RWPE1 (cell line): ENCODE results near the gene NFATC1.

Experiments used
- CTCF ChIA-PET: fragments of 350-600 bp; sonication (Branson Sonifier 250); formaldehyde crosslinking; extraction: SDS; loops from one replicate; lab custom pipeline; 2021; lab: Yijun Ruan, JAX
- POLR2A ChIA-PET: fragments of 400-600 bp; formaldehyde crosslinking; extraction: SDS; loops from one replicate; lab custom pipeline; 2020; ENCODE audit warnings: antibody characterized with exemption; ENCODE audit not compliant: low non-redundant PET; lab: Yijun Ruan, JAX
- DNase-seq: peaks from one replicate; pipeline ENCODE4 v3.0.0; 2012; ENCODE audit warnings: low spot score
- H3K27ac ChIP-seq: fragments of 450-650 bp; 2 replicates; pipeline ENCODE4 v1.5.1; 2017
- CTCF ChIP-seq: fragments of 450-650 bp; conservative IDR thresholded peaks from 2 replicates; pipeline ENCODE4 v1.5.1; 2017; ENCODE audit warnings: low read depth, mild to moderate bottlenecking

Gene NFATC1

DNA sequence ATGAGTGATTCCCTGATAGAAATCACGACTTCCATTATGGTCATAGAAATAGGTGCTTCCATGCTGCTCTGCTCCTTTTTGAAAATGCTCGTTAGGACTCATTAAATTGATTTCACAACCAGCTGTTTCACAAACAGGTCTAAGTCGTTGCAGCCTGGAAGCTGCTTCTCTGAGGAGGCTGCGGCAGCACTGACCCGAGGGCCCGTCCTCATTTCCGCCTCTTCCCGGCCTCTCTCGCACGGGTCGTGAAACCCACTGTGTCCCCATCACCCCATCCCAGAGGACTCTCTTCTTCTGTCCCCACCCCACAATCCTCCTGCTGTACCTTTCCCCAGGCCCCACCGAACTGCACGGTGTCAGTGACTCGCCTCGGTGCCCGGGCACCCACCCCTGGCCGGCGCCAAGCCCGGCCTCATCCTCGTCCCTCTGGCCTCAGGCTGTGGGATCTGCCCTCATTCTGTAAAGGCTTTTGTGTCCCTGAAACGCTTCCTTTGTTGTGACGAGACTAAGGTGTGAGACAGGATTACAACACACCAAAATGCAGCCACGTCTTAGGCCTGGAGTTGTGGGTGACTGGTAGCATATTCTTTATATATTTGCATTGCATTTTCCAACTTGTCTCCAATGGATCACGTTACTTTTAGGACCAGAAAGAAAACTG is 171.2 kb downstream of the NFATC1 start:
- peak overlapping the region; percentile 93 for H3K27ac ChIP-seq
- DNase-seq = no peak
- no peak for TF ChIP-seq CTCF
- ChIA-PET POLR2A (no interaction called here), CTCF (no interaction called here)

- CTCF ChIA-PET = interaction anchor here (0.7 to 1.0 kb wide), 2 partner anchors 16 to 44 kb away, joined by 3 read pairs; no protein-coding TSS in a partner anchor
- peak; percentile 88 for DNase-seq
Measured at GRCh38 chr18:79567481-79568147, 171.9 kb downstream of the NFATC1 start.

DNA sequence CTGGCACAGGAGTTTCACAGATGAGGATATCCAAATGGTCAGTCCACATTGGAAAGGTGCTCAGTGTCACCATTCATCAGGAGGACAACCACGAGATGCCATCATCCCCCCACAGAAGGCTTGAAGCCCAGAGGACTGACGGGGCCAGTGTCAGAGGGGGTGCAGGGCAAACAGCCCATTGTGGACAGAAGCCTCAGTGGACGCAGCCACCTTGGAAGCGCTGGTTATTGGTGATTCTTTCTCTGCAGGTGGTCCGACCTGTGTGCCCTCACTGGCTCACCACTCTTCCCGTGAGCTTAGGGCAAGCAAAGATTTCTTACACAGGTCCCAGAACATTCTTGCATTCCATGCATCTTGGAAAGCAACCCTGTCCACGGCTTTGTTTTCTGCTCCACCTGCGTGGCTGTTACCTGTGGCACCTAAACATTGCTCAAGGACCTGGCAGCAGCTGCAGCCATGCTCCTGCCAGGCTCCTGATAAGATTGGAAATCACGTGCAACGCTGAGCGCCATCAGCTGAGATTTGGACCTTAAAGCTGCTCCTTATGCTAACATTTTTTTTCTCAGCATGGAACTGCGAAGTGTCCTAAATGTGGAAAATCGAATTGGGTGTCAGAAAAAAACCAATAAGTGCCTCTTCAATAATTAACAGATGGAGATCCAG is 172.9 kb downstream of the NFATC1 start:
- CTCF ChIA-PET = interaction anchor here (0.7 to 1.0 kb wide), 2 partner anchors 15 to 45 kb away, joined by 3 read pairs; no protein-coding TSS in a partner anchor
- no peak for DNase-seq
- peak overlapping the region; percentile 93 for H3K27ac ChIP-seq
- POLR2A ChIA-PET = no interaction called here
- no peak for TF ChIP-seq CTCF

More at GRCh38 chr18:79567481-79568147, 171.9 kb downstream of the NFATC1 start:
- no peak for TF ChIP-seq CTCF
- peak overlapping the region; percentile 93 for H3K27ac ChIP-seq
- POLR2A ChIA-PET = no interaction called here

DNA sequence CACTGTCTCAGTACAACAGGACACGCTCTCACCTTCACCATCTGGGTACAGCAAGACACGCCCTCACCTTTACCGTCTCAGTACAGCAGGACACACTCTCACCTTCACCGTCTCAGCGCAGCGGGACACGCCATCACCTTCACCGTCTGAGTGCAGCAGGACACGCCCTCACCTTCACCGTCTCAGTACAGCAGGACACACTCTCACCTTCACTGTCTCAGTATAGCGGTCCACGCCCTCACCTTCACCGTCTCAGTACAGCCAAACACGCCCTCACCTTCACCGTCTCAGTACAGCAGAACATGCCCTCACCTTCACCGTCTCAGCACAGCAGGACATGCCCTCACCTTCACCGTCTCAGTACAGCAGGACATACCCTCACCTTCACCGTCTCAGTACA is 174.0 kb downstream of the NFATC1 start:
- ChIA-PET POLR2A (no interaction called here), CTCF (no interaction called here)
- no peak for TF ChIP-seq CTCF
- no peak for DNase-seq
- H3K27ac ChIP-seq = no peak overlapping the region

DNA sequence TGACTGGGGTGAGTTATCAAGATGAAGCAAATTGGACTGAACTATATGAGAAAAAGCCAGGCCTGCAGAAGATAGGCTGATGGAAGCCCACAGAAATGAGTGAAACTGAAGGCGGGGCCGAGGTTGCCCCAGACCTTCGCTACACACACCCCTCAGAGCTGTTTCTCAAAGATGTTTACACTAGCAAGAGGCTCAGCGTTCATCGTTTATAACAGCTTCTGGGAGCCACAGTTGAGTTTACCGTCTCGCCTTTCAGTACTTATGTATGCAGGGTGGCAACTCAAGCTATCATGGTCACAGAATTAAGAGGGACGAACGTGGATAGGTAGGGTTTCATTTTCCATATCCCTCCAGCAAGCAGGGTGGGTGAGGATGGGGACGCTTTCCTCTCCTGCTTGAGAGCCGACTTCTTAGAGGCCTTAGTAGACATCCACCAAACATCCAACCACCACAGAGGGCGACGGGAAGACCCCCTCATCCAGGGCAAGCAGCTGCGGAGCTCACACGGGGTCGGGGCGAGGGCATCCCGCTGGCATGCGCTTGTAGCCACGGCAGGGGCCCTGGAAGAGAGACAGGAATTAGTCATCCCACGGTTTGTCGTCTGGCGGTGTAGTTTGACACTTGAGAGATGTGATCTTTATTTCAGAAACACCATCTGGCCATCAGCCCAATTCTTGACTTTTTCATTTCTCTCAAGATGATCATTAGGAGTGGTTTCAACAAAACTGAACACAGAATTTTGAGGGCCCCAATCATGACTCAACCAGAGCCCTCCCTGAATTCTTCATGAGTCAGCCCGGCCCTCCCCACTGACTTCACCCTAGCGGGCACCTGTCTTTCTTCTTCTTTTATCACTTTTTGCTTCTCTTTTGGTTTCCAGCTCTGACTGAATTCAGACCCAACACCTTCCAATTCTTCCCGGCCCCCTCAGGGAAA is 174.8 kb downstream of the NFATC1 start:
- ChIA-PET POLR2A (no interaction called here), CTCF (no interaction called here)
- DNase-seq = peak; percentile 90
- TF ChIP-seq CTCF = no peak
- peak overlapping the region; percentile 84 for H3K27ac ChIP-seq
